Putamen (tissue), 1 donor: ENCODE data around the gene FAAP100.

Source experiments
- DNase-seq: peaks from one replicate; pipeline ENCODE4 v3.0.0-alpha.2; 2016; ENCODE audit warnings: low spot score

Gene FAAP100

GRCh38 chr17:81524039-81524864 lies 27.9 kb downstream of the FAAP100 start:
- DNase-seq: no peak

GRCh38 chr17:81523402-81524038 lies 28.6 kb downstream of the FAAP100 start:
- no peak for DNase-seq

GRCh38 chr17:81522491-81523401 lies 29.4 kb downstream of the FAAP100 start:
- no peak for DNase-seq

GRCh38 chr17:81520021-81520901 lies 31.9 kb downstream of the FAAP100 start:
- no peak for DNase-seq

GRCh38 chr17:81519284-81520020 lies 32.7 kb downstream of the FAAP100 start:
- DNase-seq: no peak

GRCh38 chr17:81518785-81519283 lies 33.3 kb downstream of the FAAP100 start:
- no peak for DNase-seq

GRCh38 chr17:81518113-81518784 lies 33.9 kb downstream of the FAAP100 start:
- DNase-seq: no peak

- no peak for DNase-seq
These were observed 34.6 kb downstream of the FAAP100 start for GRCh38 chr17:81517339-81518112.

GRCh38 chr17:81517009-81517338 lies 35.2 kb downstream of the FAAP100 start:
- DNase-seq: no peak

GRCh38 chr17:81516439-81516838 lies 35.7 kb downstream of the FAAP100 start:
- no peak for DNase-seq

- DNase-seq: no peak
These were observed 36.6 kb downstream of the FAAP100 start for GRCh38 chr17:81515530-81516041.

GRCh38 chr17:81514739-81515529 lies 37.2 kb downstream of the FAAP100 start:
- DNase-seq: no peak

GRCh38 chr17:81514489-81514738 lies 37.7 kb downstream of the FAAP100 start:
- no peak for DNase-seq

GRCh38 chr17:81513753-81514488 lies 38.2 kb downstream of the FAAP100 start:
- DNase-seq: no peak

- no peak for DNase-seq
These were observed 38.8 kb downstream of the FAAP100 start for GRCh38 chr17:81513372-81513752.

- peak; percentile 94 for DNase-seq
These were observed 39.4 kb downstream of the FAAP100 start, which contains the start of gene ACTG1 for GRCh38 chr17:81512562-81513371. Gene ACTG1, minus strand, starts transcription at chr17:81512799. Its CDS starts 445 bp downstream, at chr17:81512354.
